ENCODE measurements around the gene SYT1. TPM values are rescaled to one million over a fixed set of nuclear protein-coding genes. Genes with fewer than 3 reads are reported as not detected.
A peak's percentile ranks its signal among the peaks of the same experiment; 100 is the strongest.

SYT1 gene
- total RNA-seq, 1 experiment from 2014 or later, result 1.3 TPM

- no peak for DNase-seq
- Mint-ChIP-seq H3K27ac (ENCODE audit: unreplicated experiment) (no peak overlapping the region), H3K4me1 (ENCODE audit: low read depth, unreplicated experiment) (peaks cover 57% of the 10 kb centered on the region), H3K36me3 (ENCODE audit: insufficient read depth, unreplicated experiment) (peaks cover 5% of the 10 kb centered on the region), H3K27me3 (ENCODE audit: unreplicated experiment) (no peaks in the 10 kb centered on the region), H3K4me3 (ENCODE audit: low read depth, unreplicated experiment) (no peak overlapping the region), H3K9me3 (ENCODE audit: low read depth, unreplicated experiment) (no peaks in the 10 kb centered on the region)
- no peak for TF ChIP-seq CTCF (IDR thresholded peaks at IDR 0.05; ENCODE audit: unreplicated experiment)
- CTCF ChIA-PET, result no interaction called here
- intact Hi-C loops (cut with micrococcal nuclease; ENCODE audit: unreplicated experiment), result no loop called here
- BruUV-seq (replicated peaks), result no TSS peak
Measured at GRCh38 chr12:79411791-79412190, 547.2 kb downstream of the SYT1 start.

GRCh38 chr12:79413796-79414195, 549.2 kb downstream of the SYT1 start:
- DNase-seq, result no peak
- Mint-ChIP-seq H3K27ac (ENCODE audit: unreplicated experiment) (peak overlapping the region; percentile 95), H3K4me1 (ENCODE audit: low read depth, unreplicated experiment) (peaks cover 62% of the 10 kb centered on the region), H3K27me3 (ENCODE audit: unreplicated experiment) (no peaks in the 10 kb centered on the region), H3K36me3 (ENCODE audit: insufficient read depth, unreplicated experiment) (peaks cover 5% of the 10 kb centered on the region), H3K9me3 (ENCODE audit: low read depth, unreplicated experiment) (no peaks in the 10 kb centered on the region), H3K4me3 (ENCODE audit: low read depth, unreplicated experiment) (peak overlapping the region; percentile 28)
- intact Hi-C loops (cut with micrococcal nuclease; ENCODE audit: unreplicated experiment), result loop anchor here (2.0 kb wide), 1 partner anchor 273 kb away; no protein-coding TSS in a partner anchor
- BruUV-seq (replicated peaks), result no TSS peak
- no peak for TF ChIP-seq CTCF (IDR thresholded peaks at IDR 0.05; ENCODE audit: unreplicated experiment)
- CTCF ChIA-PET, result no interaction called here

- DNase-seq, result peak; percentile 55
- H3K27ac Mint-ChIP-seq (ENCODE audit: unreplicated experiment), result peak overlapping the region; percentile 95
- no peaks in the 10 kb centered on the region for H3K9me3 Mint-ChIP-seq (ENCODE audit: low read depth, unreplicated experiment)
- no peak for TF ChIP-seq CTCF (IDR thresholded peaks at IDR 0.05; ENCODE audit: unreplicated experiment)
- peak overlapping the region; percentile 28 for H3K4me3 Mint-ChIP-seq (ENCODE audit: low read depth, unreplicated experiment)
- intact Hi-C loops (cut with micrococcal nuclease; ENCODE audit: unreplicated experiment), result loop anchor here (2.0 kb wide), 1 partner anchor 273 kb away; no protein-coding TSS in a partner anchor
- CTCF ChIA-PET, result no interaction called here
- no TSS peak for BruUV-seq (replicated peaks)
- H3K4me1 Mint-ChIP-seq (ENCODE audit: low read depth, unreplicated experiment), result peaks cover 62% of the 10 kb centered on the region
- no peaks in the 10 kb centered on the region for H3K27me3 Mint-ChIP-seq (ENCODE audit: unreplicated experiment)
- H3K36me3 Mint-ChIP-seq (ENCODE audit: insufficient read depth, unreplicated experiment), result peaks cover 5% of the 10 kb centered on the region
Measured at GRCh38 chr12:79414252-79414651, 549.7 kb downstream of the SYT1 start.

- no peak for DNase-seq
- no peaks in the 10 kb centered on the region for H3K9me3 Mint-ChIP-seq (ENCODE audit: low read depth, unreplicated experiment)
- CTCF ChIA-PET, result interaction anchor here (1.0 to 1.9 kb wide), 3 partner anchors 116 to 322 kb away, joined by 3 to 6 read pairs (median 5); no protein-coding TSS in a partner anchor
- peak overlapping the region; percentile 55 for H3K4me3 Mint-ChIP-seq (ENCODE audit: low read depth, unreplicated experiment)
- intact Hi-C loops (cut with micrococcal nuclease; ENCODE audit: unreplicated experiment), result loop anchor here (2.0 kb wide), 1 partner anchor 271 kb away; no protein-coding TSS in a partner anchor
- TF ChIP-seq CTCF (IDR thresholded peaks at IDR 0.05; ENCODE audit: unreplicated experiment), result no peak
- H3K4me1 Mint-ChIP-seq (ENCODE audit: low read depth, unreplicated experiment), result peaks cover 62% of the 10 kb centered on the region
- peaks cover 8% of the 10 kb centered on the region for H3K36me3 Mint-ChIP-seq (ENCODE audit: insufficient read depth, unreplicated experiment)
- no peaks in the 10 kb centered on the region for H3K27me3 Mint-ChIP-seq (ENCODE audit: unreplicated experiment)
- H3K27ac Mint-ChIP-seq (ENCODE audit: unreplicated experiment), result peak overlapping the region; percentile 93
- no TSS peak for BruUV-seq (replicated peaks)
Measured at GRCh38 chr12:79415321-79415720, 550.7 kb downstream of the SYT1 start.

Data from Calu3 (cell line).